ENCODE results near the gene DCTPP1.

GRCh38 chr16:30406795-30407101 lies 23.1 kb downstream of the DCTPP1 start:
- TF ChIP-seq POLR2A (IDR thresholded peaks at IDR 0.05) (no peak), CTCF (IDR thresholded peaks at IDR 0.05) (no peak)
